ENCODE data around the gene TFEB. TPM values are rescaled to one million over a fixed set of nuclear protein-coding genes. Genes with fewer than 3 reads are reported as not detected.
A peak's percentile ranks its signal among the peaks of the same experiment; 100 is the strongest.

TFEB gene
- total RNA-seq, 1 donor from 2014 or later = 36.5 TPM

DNA sequence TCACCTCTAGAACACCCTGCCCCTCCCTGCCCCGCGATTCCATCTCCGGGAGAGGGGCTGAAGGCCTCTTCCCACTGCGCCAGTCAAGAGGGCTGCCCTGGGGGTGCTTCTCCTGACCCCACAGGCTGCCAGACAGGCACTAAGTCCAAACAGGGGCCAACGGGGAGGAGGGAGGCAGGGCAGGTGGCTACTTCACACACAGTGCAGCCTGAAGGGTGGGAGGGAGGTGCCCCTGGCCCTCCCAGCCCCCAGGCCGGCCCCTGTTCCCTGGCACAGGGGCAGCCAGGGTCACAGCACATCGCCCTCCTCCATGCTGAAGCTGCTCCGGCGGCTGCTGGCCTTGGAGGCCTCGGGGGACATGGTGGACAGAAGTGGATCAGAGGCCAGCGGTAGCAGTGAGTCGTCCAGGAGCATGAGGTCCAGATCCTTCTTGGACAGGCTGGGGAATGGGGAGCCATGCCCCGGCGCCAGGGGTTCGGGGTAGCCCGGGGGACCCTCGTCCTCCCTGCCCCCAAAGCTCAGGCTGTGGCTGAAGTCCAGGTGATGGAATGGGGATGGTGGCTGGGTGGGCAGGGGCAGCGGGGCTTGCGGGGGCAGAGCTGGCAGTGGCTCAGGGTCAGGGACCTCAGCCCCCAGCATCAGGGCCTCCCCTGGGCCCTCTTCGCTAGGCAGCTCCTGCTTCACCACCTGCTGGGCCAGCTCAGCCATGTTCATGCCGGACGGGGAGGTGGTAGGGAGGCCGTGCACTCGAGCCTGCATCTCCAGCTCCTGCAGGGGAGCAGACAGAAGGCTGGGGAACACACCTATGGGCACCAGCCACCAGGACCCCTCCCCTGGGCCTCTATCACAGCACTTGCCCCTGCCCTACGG lies 50.9 kb downstream of the TFEB start:
- intact Hi-C loops (cut with DNase I) = no loop called here
- Histone ChIP-seq H3K9me3 (no peaks in the 10 kb centered on the region), H3K27ac (no peak overlapping the region), H3K4me1 (peaks cover 23% of the 10 kb centered on the region), H3K27me3 (ENCODE audit: low read depth) (no peaks in the 10 kb centered on the region), H3K4me3 (no peak overlapping the region), H3K36me3 (peaks cover 52% of the 10 kb centered on the region)
- no peak for DNase-seq
- TF ChIP-seq, protein P1, sequence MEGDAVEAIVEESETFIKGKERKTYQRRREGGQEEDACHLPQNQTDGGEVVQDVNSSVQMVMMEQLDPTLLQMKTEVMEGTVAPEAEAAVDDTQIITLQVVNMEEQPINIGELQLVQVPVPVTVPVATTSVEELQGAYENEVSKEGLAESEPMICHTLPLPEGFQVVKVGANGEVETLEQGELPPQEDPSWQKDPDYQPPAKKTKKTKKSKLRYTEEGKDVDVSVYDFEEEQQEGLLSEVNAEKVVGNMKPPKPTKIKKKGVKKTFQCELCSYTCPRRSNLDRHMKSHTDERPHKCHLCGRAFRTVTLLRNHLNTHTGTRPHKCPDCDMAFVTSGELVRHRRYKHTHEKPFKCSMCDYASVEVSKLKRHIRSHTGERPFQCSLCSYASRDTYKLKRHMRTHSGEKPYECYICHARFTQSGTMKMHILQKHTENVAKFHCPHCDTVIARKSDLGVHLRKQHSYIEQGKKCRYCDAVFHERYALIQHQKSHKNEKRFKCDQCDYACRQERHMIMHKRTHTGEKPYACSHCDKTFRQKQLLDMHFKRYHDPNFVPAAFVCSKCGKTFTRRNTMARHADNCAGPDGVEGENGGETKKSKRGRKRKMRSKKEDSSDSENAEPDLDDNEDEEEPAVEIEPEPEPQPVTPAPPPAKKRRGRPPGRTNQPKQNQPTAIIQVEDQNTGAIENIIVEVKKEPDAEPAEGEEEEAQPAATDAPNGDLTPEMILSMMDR (IDR thresholded peaks at IDR 0.05) = no peak
- ATAC-seq = no peak

DNA sequence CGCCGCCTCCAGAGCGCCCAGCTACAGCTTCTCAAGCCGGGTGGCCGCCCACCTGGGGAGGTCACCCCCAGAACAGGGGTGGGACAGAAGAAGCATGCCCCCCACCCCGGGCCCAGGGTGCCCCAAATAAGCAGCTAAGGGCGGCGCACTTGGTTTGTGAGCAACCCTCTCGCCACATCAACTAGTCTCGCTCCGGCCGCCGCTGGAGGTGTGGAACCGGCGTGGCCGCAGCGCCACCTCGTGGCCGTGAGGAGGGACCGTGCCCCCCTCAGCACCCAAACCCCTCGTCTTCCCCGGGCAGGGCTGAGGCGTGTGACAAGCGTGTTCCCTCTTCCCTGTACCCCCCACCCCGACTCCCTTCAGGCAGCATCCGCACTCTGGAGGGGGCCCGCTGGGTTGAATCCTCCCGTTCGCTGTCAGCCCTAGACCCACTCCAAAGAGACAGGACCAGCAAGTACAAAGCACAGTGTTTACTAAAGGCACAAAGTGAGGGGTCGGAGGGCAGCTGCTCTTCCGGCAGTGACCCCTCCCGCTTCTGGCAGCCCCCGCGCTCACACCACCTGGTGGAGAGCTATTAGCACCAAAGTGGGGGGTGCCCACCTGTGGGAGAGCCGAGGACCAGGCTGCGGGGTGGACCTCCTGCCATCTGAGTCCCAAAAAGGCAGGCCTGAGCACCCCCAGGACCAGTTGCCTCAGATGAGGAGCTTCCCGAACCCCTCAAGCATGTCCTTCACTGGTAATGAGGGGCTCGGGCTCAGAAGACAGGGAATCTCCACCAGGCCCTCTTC lies 51.7 kb downstream of the TFEB start:
- Histone ChIP-seq H3K27me3 (ENCODE audit: low read depth) (no peaks in the 10 kb centered on the region), H3K9me3 (no peaks in the 10 kb centered on the region), H3K36me3 (peaks cover 46% of the 10 kb centered on the region), H3K27ac (peak overlapping the region; percentile 68), H3K4me1 (peaks cover 23% of the 10 kb centered on the region), H3K4me3 (peak overlapping the region; percentile 58)
- intact Hi-C loops (cut with DNase I) = no loop called here
- ATAC-seq (peak; percentile 88 to 90), DNase-seq (peak; percentile 89)
- TF ChIP-seq, protein P1 (IDR thresholded peaks at IDR 0.05) = peak; percentile 94

DNA sequence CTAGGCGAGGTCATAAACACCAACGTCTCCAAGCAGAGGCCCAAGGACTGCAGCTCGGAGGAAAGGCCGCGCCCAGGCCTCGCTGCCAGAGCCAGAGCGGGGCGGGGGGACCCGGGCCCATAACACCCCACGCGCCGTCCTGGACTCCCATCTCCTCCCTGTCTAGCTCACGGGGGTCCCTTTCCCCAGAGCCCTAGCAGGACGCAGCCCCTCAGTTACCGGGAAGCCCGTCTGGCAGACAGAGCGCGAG lies 52.2 kb downstream of the TFEB start:
- Histone ChIP-seq H3K36me3 (peaks cover 41% of the 10 kb centered on the region), H3K27ac (peak overlapping the region; percentile 68), H3K27me3 (ENCODE audit: low read depth) (no peaks in the 10 kb centered on the region), H3K4me3 (peak overlapping the region; percentile 58), H3K9me3 (no peaks in the 10 kb centered on the region), H3K4me1 (peaks cover 23% of the 10 kb centered on the region)
- TF ChIP-seq, protein P1 (IDR thresholded peaks at IDR 0.05) = no peak
- intact Hi-C loops (cut with DNase I) = no loop called here
- ATAC-seq (peak; percentile 16 to 45), DNase-seq (no peak)

DNA sequence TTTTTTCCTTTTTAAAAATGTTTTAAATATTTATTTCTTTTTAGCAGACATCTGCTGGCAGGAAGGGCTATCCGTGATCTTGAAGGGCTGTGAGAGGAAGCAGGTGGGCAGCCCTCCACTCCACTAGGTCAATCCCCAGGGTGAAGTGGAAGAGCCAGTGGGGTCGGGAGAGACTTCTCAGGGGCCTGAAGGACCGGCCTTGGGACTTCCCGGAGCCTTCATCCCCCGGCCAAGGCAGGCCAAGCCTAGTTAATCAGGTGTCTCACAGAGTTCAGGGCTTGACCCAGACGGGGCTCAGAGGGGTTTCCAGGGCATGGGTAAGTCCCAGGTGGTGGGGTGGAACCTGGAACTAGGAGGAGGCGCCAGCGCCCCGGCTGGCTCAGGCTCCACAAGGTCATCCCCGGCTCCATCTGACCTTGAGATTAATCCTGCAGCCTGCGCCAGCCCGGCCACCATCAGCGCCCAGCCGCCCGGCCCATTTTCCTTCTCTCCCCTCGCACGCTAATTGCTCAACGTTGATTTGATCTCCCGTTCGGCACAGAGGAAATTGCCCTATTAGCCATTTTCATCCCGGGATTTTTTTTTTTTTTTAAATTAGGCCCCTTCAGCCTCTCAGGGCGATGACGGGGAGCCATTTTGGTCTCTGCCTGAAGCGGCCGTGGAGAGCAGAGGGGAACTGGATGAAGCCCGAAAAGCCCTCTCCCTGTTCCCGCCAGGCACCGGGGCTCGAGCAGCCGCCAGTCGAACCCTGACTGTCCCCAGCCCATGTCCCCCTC lies 52.7 kb downstream of the TFEB start:
- Histone ChIP-seq H3K9me3 (no peaks in the 10 kb centered on the region), H3K36me3 (peaks cover 36% of the 10 kb centered on the region), H3K27ac (peak overlapping the region; percentile 68), H3K4me1 (peaks cover 23% of the 10 kb centered on the region), H3K4me3 (peak overlapping the region; percentile 58), H3K27me3 (ENCODE audit: low read depth) (no peaks in the 10 kb centered on the region)
- DNase-seq (no peak), ATAC-seq (peak in 1 of 2 donors; percentile 23)
- intact Hi-C loops (cut with DNase I) = no loop called here
- TF ChIP-seq, protein P1 (IDR thresholded peaks at IDR 0.05) = no peak

DNA sequence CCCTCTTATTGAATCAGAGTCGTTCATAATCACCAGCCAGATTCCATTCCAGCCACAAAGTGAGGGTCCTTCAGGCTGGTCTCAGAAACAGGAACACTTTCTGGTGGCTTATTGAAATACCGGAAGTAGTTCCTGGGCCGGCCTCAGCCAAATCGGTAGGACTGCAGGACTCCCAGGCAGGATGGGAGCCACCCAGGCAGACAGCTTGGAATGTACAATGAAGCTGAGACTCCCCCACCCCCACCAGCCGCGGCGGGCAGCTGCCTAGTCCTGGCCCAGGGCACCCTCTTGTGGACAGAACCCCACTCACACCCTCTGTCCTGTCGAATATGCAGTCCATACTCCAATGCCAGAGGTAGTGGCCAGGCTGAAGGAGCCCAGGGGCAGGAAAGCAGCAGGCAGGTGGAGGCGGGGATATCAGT lies 53.3 kb downstream of the TFEB start:
- H3K36me3 ChIP-seq = peaks cover 30% of the 10 kb centered on the region
- TF ChIP-seq, protein P1 (IDR thresholded peaks at IDR 0.05) = peak; percentile 82
- peak overlapping the region; percentile 58 for H3K4me3 ChIP-seq
- ATAC-seq (peak; percentile 92 to 94), DNase-seq (peak; percentile 92)
- intact Hi-C loops (cut with DNase I) = no loop called here
- no peaks in the 10 kb centered on the region for H3K9me3 ChIP-seq
- H3K4me1 ChIP-seq = peaks cover 23% of the 10 kb centered on the region
- no peaks in the 10 kb centered on the region for H3K27me3 ChIP-seq (ENCODE audit: low read depth)
- no peak overlapping the region for H3K27ac ChIP-seq

Measured in lower lobe of right lung (tissue), 2 donors.